Skeletal muscle satellite cell (primary cell): ENCODE results near the gene POLR2C.
A peak's percentile ranks its signal among the peaks of the same experiment; 100 is the strongest.

ENCODE experiments used
- H3K27me3 ChIP-seq: 2 replicates; pipeline ENCODE4 v1.7.0; 2013; ENCODE audit warnings: low read length; ENCODE audit not compliant: control insufficient read depth, insufficient read depth
- H3K36me3 ChIP-seq: 2 replicates; pipeline ENCODE4 v1.7.0; 2013; ENCODE audit warnings: mild to moderate bottlenecking, control low read depth, low read length; ENCODE audit not compliant: insufficient read depth
- H3K4me1 ChIP-seq: 2 replicates; pipeline ENCODE4 v1.7.0; 2013; ENCODE audit warnings: low read length; ENCODE audit not compliant: control insufficient read depth, insufficient read depth
- H3K4me2 ChIP-seq: 2 replicates; pipeline ENCODE4 v1.7.0; 2013; ENCODE audit warnings: mild to moderate bottlenecking, low read length
- H3K4me3 ChIP-seq: 2 replicates; pipeline ENCODE4 v1.7.0; 2013; ENCODE audit warnings: low read length
- H3K9ac ChIP-seq: 2 replicates; pipeline ENCODE4 v1.7.0; 2013; ENCODE audit warnings: mild to moderate bottlenecking, low read depth, low read length, moderate library complexity
- H3K9me3 ChIP-seq: replicated peaks from 2 replicates; pipeline ENCODE4 v1.7.0; 2013; ENCODE audit warnings: mild to moderate bottlenecking, control low read depth, low read length

The POLR2C gene

DNA sequence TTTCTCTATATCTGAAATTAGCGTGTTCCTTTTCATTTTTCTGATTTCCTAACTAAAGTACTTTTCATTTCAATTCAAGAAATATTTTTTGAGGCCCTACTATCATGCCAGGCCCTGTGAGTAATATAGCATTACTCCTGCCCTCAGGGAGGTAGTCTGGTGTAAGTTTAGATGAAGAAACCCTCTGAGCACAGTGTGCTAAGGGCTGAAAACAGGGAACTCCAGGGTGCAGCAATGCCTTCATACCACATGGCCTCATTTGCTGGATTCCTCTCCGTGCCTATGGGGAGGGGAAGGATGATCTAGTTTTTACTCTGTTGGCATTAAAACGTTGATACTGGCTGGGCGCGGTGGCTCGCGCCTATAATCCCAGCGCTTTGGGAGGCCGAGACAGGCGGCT is 10.5 kb upstream of the POLR2C start:
- Histone ChIP-seq H3K36me3 (peaks cover 38% of the 10 kb centered on the region), H3K4me1 (no peaks in the 10 kb centered on the region), H3K27me3 (no peaks in the 10 kb centered on the region), H3K9me3 (no peaks in the 10 kb centered on the region), H3K4me3 (no peak overlapping the region), H3K4me2 (no peak overlapping the region), H3K9ac (no peak overlapping the region)

- H3K4me3 ChIP-seq = peak overlapping the region; percentile 95
- H3K27me3 ChIP-seq = no peaks in the 10 kb centered on the region
- H3K4me1 ChIP-seq = peaks cover 13% of the 10 kb centered on the region
- H3K9me3 ChIP-seq = no peaks in the 10 kb centered on the region
- H3K4me2 ChIP-seq = peak overlapping the region; percentile 85
- H3K36me3 ChIP-seq = peaks cover 54% of the 10 kb centered on the region
- H3K9ac ChIP-seq = peak overlapping the region; percentile 91
Observed at GRCh38 chr16:57462978-57463362, 491 bp downstream of the POLR2C start.

- Histone ChIP-seq H3K36me3 (peaks cover 57% of the 10 kb centered on the region), H3K27me3 (no peaks in the 10 kb centered on the region), H3K9me3 (no peaks in the 10 kb centered on the region), H3K4me3 (no peak overlapping the region), H3K9ac (no peak overlapping the region), H3K4me1 (peaks cover 13% of the 10 kb centered on the region), H3K4me2 (no peak overlapping the region)
Observed at GRCh38 chr16:57464523-57464922, 2.0 kb downstream of the POLR2C start.

GRCh38 chr16:57468346-57468745 is 5.9 kb downstream of the POLR2C start:
- Histone ChIP-seq H3K9me3 (no peaks in the 10 kb centered on the region), H3K36me3 (peaks cover 81% of the 10 kb centered on the region), H3K4me1 (peaks cover 15% of the 10 kb centered on the region), H3K4me3 (no peak overlapping the region), H3K27me3 (no peaks in the 10 kb centered on the region), H3K4me2 (no peak overlapping the region), H3K9ac (no peak overlapping the region)

DNA sequence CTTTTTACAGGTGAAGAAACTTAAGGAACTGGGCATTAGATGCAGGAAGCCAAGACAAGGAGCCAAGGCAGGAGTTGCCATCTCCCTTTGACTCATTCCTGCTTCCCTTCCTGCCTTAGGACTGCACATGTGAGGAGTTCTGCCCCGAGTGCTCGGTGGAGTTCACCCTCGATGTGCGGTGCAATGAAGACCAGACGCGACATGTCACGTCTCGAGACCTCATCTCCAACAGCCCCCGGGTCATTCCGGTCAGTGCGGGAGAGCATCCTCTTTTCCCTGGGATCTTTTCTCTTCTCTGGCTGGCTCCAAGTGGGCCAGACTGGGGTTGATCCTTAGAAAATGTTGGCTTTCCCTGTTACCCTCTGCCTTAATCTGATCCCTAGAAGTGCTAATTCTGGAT is 6.6 kb downstream of the POLR2C start:
- H3K27me3 ChIP-seq = no peaks in the 10 kb centered on the region
- peaks cover 8% of the 10 kb centered on the region for H3K4me1 ChIP-seq
- no peak overlapping the region for H3K4me2 ChIP-seq
- no peak overlapping the region for H3K4me3 ChIP-seq
- no peaks in the 10 kb centered on the region for H3K9me3 ChIP-seq
- no peak overlapping the region for H3K9ac ChIP-seq
- peaks cover 88% of the 10 kb centered on the region for H3K36me3 ChIP-seq

DNA sequence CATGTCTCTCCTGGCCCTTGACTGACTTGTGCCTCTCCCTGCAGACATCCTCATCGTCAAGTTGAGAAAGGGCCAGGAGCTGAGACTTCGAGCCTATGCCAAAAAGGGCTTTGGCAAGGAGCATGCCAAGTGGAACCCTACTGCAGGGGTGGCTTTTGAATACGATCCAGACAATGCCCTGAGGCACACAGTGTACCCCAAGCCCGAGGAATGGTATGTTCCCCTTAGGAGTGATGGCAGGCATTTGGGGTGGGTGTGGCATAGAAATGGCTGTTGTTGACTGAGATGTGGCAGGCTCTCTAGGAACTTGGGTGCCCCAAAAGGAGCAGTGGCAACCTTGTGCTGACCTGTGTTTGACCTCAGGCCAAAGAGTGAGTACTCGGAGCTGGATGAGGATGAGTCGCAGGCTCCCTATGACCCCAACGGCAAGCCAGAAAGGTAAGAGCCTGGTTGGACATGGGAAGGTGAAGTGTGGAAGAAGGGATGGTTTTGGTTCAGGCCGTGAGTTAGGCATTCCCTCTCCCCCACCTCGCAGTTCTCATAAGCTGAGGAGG is 7.5 kb downstream of the POLR2C start:
- peaks cover 88% of the 10 kb centered on the region for H3K36me3 ChIP-seq
- no peak overlapping the region for H3K9ac ChIP-seq
- H3K27me3 ChIP-seq = no peaks in the 10 kb centered on the region
- H3K4me2 ChIP-seq = no peak overlapping the region
- peaks cover 5% of the 10 kb centered on the region for H3K4me1 ChIP-seq
- no peak overlapping the region for H3K4me3 ChIP-seq
- H3K9me3 ChIP-seq = no peaks in the 10 kb centered on the region

DNA sequence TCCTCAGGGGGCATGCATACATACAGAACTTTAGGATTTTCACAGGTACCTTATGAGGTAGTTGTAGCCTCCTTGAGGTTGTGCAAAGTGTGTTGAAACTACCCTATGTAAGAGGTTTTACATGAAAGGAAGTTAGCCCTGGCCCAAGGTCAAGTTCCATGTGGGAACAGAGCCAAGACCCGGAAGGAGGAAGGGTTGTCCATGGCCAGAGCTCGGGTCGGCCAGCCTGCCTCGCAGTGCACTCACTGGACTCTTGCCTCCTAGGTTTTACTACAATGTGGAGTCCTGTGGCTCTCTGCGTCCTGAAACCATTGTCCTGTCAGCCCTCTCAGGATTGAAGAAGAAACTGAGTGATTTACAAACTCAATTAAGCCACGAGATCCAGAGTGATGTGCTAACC is 8.2 kb downstream of the POLR2C start:
- Histone ChIP-seq H3K36me3 (peaks cover 82% of the 10 kb centered on the region), H3K27me3 (no peaks in the 10 kb centered on the region), H3K4me2 (no peak overlapping the region), H3K4me3 (no peak overlapping the region), H3K9me3 (no peaks in the 10 kb centered on the region), H3K4me1 (peaks cover 5% of the 10 kb centered on the region), H3K9ac (no peak overlapping the region)

- H3K9me3 ChIP-seq = no peaks in the 10 kb centered on the region
- H3K4me2 ChIP-seq = no peak overlapping the region
- peaks cover 5% of the 10 kb centered on the region for H3K4me1 ChIP-seq
Observed at GRCh38 chr16:57471209-57471608, 8.7 kb downstream of the POLR2C start.

GRCh38 chr16:57471852-57472664 is 9.6 kb downstream of the POLR2C start:
- Histone ChIP-seq H3K4me3 (no peak overlapping the region), H3K9ac (no peak overlapping the region), H3K4me1 (peaks cover 5% of the 10 kb centered on the region), H3K27me3 (no peaks in the 10 kb centered on the region), H3K4me2 (no peak overlapping the region), H3K36me3 (peaks cover 72% of the 10 kb centered on the region), H3K9me3 (no peaks in the 10 kb centered on the region)

More at GRCh38 chr16:57471209-57471608, 8.7 kb downstream of the POLR2C start:
- no peaks in the 10 kb centered on the region for H3K27me3 ChIP-seq
- H3K4me3 ChIP-seq = no peak overlapping the region
- H3K36me3 ChIP-seq = peaks cover 77% of the 10 kb centered on the region
- no peak overlapping the region for H3K9ac ChIP-seq

DNA sequence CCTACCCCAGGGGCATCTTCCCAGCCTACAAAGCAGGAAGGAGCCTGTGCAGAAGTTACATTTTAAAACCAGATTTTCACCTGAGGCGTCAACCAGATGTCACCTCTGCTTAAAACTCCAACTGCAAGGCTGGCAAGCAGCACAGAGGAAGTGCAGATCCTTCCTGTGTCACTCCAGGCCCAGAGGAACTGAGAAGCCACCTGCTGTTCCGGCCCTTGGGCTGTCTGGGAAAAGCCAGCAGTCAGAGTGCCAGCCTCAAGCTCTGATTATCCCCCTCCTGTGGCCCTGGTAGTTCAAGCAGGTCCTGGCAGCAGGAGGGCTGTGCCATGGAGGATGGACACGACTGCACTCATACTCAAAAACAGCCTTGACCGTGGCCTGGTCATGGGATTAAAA is 10.2 kb downstream of the POLR2C start:
- Histone ChIP-seq H3K27me3 (no peaks in the 10 kb centered on the region), H3K4me2 (no peak overlapping the region), H3K9ac (no peak overlapping the region), H3K4me3 (no peak overlapping the region), H3K36me3 (peaks cover 67% of the 10 kb centered on the region), H3K4me1 (peaks cover 5% of the 10 kb centered on the region), H3K9me3 (no peaks in the 10 kb centered on the region)

- peaks cover 6% of the 10 kb centered on the region for H3K4me1 ChIP-seq
- no peak overlapping the region for H3K4me2 ChIP-seq
- no peaks in the 10 kb centered on the region for H3K27me3 ChIP-seq
- H3K9me3 ChIP-seq = no peaks in the 10 kb centered on the region
- H3K9ac ChIP-seq = no peak overlapping the region
- H3K4me3 ChIP-seq = no peak overlapping the region
- H3K36me3 ChIP-seq = peaks cover 61% of the 10 kb centered on the region
Observed at GRCh38 chr16:57473176-57473840, 10.8 kb downstream of the POLR2C start.
